ENCODE data around the gene THSD8.
A peak's percentile ranks its signal among the peaks of the same experiment; 100 is the strongest.

Gene THSD8

GRCh38 chr19:12801466-12802266 is at the start of gene THSD8, which contains the start of gene PRDX2:
Gene THSD8, plus strand, starts transcription at chr19:12802069. Its CDS starts 3 bp downstream, at chr19:12802072.
Gene PRDX2, minus strand, starts transcription at chr19:12801800. Its CDS starts 539 bp downstream, at chr19:12801261.
- DNase-seq, result peak; percentile 93

GRCh38 chr19:12754465-12755196 is 47.2 kb upstream of the THSD8 start:
- no peak for DNase-seq

GRCh38 chr19:12756150-12756883 is 45.6 kb upstream of the THSD8 start:
- no peak for DNase-seq

- peak; percentile 75 for DNase-seq
These were observed 44.2 kb upstream of the THSD8 start for GRCh38 chr19:12757544-12758274.

- no peak for DNase-seq
These were observed 42.2 kb upstream of the THSD8 start for GRCh38 chr19:12759686-12760085.

- DNase-seq, result no peak
These were observed 38.8 kb upstream of the THSD8 start for GRCh38 chr19:12763100-12763499.

- no peak for DNase-seq
These were observed 37.2 kb upstream of the THSD8 start for GRCh38 chr19:12764698-12765097.

- peak; percentile 84 for DNase-seq
These were observed 35.8 kb upstream of the THSD8 start for GRCh38 chr19:12766051-12766521.

- no peak for DNase-seq
These were observed 34.7 kb upstream of the THSD8 start for GRCh38 chr19:12767150-12767549.

GRCh38 chr19:12767666-12768065 is 34.2 kb upstream of the THSD8 start:
- no peak for DNase-seq

- no peak for DNase-seq
These were observed 32.2 kb upstream of the THSD8 start for GRCh38 chr19:12769689-12770088.

- DNase-seq, result no peak
These were observed 30.9 kb upstream of the THSD8 start for GRCh38 chr19:12770922-12771321.

GRCh38 chr19:12772323-12772722 is 29.5 kb upstream of the THSD8 start:
- no peak for DNase-seq

GRCh38 chr19:12773571-12773970 is 28.3 kb upstream of the THSD8 start:
- peak; percentile 51 for DNase-seq

- peak; percentile 83 for DNase-seq
These were observed 27.0 kb upstream of the THSD8 start, which contains the start of gene HOOK2 for GRCh38 chr19:12774588-12775555. Gene HOOK2, minus strand, starts transcription at chr19:12775552. Its CDS starts 103 bp downstream, at chr19:12775449.

GRCh38 chr19:12777217-12778016 is 24.5 kb upstream of the THSD8 start:
- peak; percentile 85 for DNase-seq

GRCh38 chr19:12778017-12778904 is 23.6 kb upstream of the THSD8 start:
- peak; percentile 90 for DNase-seq

- DNase-seq, result no peak
These were observed 23.0 kb upstream of the THSD8 start for GRCh38 chr19:12778905-12779161.

Measured in RPMI8226 (cell line).